ENCODE results near the gene EYA2.

DNA sequence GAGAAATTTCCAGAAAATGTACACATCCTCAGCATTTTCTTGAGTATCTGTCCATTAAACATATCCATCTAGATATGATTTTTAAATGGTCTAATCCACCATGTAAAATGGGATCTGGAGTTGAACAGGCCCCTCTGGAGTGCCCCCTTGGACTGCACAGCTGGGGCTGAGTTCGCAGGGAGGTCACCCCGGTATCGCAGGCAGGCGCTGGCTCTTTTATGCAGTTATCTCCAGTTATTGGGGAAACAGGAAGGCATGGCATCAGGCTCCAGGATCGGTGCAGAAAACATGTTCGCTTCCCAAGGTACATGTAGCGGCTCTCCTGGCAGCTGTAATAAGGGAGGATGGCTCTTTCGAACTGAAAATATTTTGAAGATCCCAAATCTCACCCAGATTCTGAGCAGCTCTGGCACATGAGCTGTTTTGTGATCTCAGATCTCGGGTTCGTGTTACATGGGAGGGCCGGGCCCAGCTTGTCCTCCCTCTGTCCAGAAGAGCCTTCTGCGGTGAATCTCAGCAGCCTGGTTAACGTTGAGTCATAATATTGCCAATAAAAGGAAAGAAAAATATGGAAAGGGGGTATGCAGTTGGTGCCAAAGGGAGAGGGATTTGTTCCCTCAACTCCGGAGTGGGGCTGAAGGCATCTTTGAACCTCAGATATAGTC lies 167.7 kb downstream of the EYA2 start:
- TF ChIP-seq FOXM1 (IDR thresholded peaks at IDR 0.05; ENCODE audit: borderline replicate concordance) (no peak), SP1 (IDR thresholded peaks at IDR 0.05) (no peak), FOXA1 (IDR thresholded peaks at IDR 0.05) (no peak), L3MBTL2 (conservative IDR thresholded peaks at IDR 0.05) (no peak), LEF1 (IDR thresholded peaks at IDR 0.05; ENCODE audit: borderline replicate concordance) (no peak), CTBP1 (IDR thresholded peaks at IDR 0.05; ENCODE audit: borderline replicate concordance) (no peak), FOXK2 (IDR thresholded peaks at IDR 0.05) (no peak), TARDBP (IDR thresholded peaks at IDR 0.05) (no peak), BHLHE40 (IDR thresholded peaks at IDR 0.05; ENCODE audit: borderline replicate concordance) (no peak), ELF4 (IDR thresholded peaks at IDR 0.05) (no peak), ARNT (IDR thresholded peaks at IDR 0.05) (no peak), SUZ12 (IDR thresholded peaks at IDR 0.05) (no peak), HDGF (IDR thresholded peaks at IDR 0.05; ENCODE audit: borderline replicate concordance) (no peak), ZNF384 (IDR thresholded peaks at IDR 0.05) (no peak)

Data from HEK293T (cell line).